Measurements from ENCODE around the gene SUFU. TPM values are rescaled to one million over a fixed set of nuclear protein-coding genes. Genes with fewer than 3 reads are reported as not detected.

SUFU gene
- total RNA-seq, 1 experiment from 2014 or later, result 10.6 TPM

- no peaks in the 10 kb centered on the region for H3K27me3 ChIP-seq (replicated peaks; ENCODE audit: control insufficient read depth, insufficient read depth, low read length)
- no peaks in the 10 kb centered on the region for H3K36me3 ChIP-seq (ENCODE audit: control insufficient read depth, insufficient read depth, low read length)
- no peaks in the 10 kb centered on the region for H3K4me1 Mint-ChIP-seq (ENCODE audit: low read depth, unreplicated experiment)
- H3K27me3 Mint-ChIP-seq (ENCODE audit: insufficient read depth, unreplicated experiment), result no peaks in the 10 kb centered on the region
- H3K27ac Mint-ChIP-seq (ENCODE audit: unreplicated experiment), result no peak overlapping the region
- DNase-seq, result no peak
- H3K9me3 ChIP-seq, result no peaks in the 10 kb centered on the region
- TF ChIP-seq CTCF (IDR thresholded peaks at IDR 0.05; ENCODE audit: insufficient read depth in 1 of 2, low read depth in 1 of 2, low read length in 1 of 2, severe bottlenecking in 1 of 2, unreplicated experiment in 1 of 2), result no peak
- intact Hi-C loops (cut with micrococcal nuclease; ENCODE audit: unreplicated experiment), result loop anchor here (2.0 kb wide), 2 partner anchors 33 to 37 kb away; partner anchors contain the start of genes ARL3, SFXN2 and TRIM8
- ChIA-PET POLR2A (no interaction called here), CTCF (interaction anchor here (1.0 to 2.2 kb wide), 4 partner anchors 12 to 94 kb away, joined by 3 to 21 read pairs (median 4); partner anchors contain the start of genes ARL3 and SFXN2)
- no peak overlapping the region for H3K4me3 ChIP-seq (ENCODE audit: low read depth, low read length)
- no TSS peak for BruUV-seq (replicated peaks)
- H3K36me3 Mint-ChIP-seq (ENCODE audit: insufficient read depth, unreplicated experiment), result no peaks in the 10 kb centered on the region
- no peak overlapping the region for H3K4me3 Mint-ChIP-seq (ENCODE audit: unreplicated experiment)
- no peaks in the 10 kb centered on the region; the same call in 1 of the 2 replicates for H3K4me1 ChIP-seq
- no peaks in the 10 kb centered on the region for H3K9me3 Mint-ChIP-seq (ENCODE audit: unreplicated experiment)
Measured at GRCh38 chr10:102678068-102678400, 174.3 kb downstream of the SUFU start.

- H3K9me3 ChIP-seq, result no peaks in the 10 kb centered on the region
- H3K4me1 Mint-ChIP-seq (ENCODE audit: low read depth, unreplicated experiment), result no peaks in the 10 kb centered on the region
- H3K36me3 Mint-ChIP-seq (ENCODE audit: insufficient read depth, unreplicated experiment), result peaks cover 3% of the 10 kb centered on the region
- peak overlapping the region; percentile 29 for H3K4me3 Mint-ChIP-seq (ENCODE audit: unreplicated experiment)
- H3K4me3 ChIP-seq (ENCODE audit: low read depth, low read length), result no peak overlapping the region
- H3K9me3 Mint-ChIP-seq (ENCODE audit: unreplicated experiment), result no peaks in the 10 kb centered on the region
- no peaks in the 10 kb centered on the region; the same call in 1 of the 2 replicates for H3K4me1 ChIP-seq
- CTCF ChIA-PET, result interaction anchor here (0.5 to 2.2 kb wide), 9 partner anchors 9 to 438 kb away, joined by 3 to 21 read pairs (median 3); partner anchors contain the start of genes ACTR1A, ARL3 and SFXN2
- TF ChIP-seq CTCF (IDR thresholded peaks at IDR 0.05; ENCODE audit: insufficient read depth in 1 of 2, low read depth in 1 of 2, low read length in 1 of 2, severe bottlenecking in 1 of 2, unreplicated experiment in 1 of 2), result peak; percentile 83 to 94
- BruUV-seq (replicated peaks), result no TSS peak
- DNase-seq, result peak; percentile 77 to 81
- no peaks in the 10 kb centered on the region for H3K27me3 ChIP-seq (replicated peaks; ENCODE audit: control insufficient read depth, insufficient read depth, low read length)
- intact Hi-C loops (cut with micrococcal nuclease; ENCODE audit: unreplicated experiment), result loop anchor here (2.0 kb wide), 2 partner anchors 34 to 36 kb away; partner anchors contain the start of genes ARL3, SFXN2 and TRIM8
- H3K36me3 ChIP-seq (ENCODE audit: control insufficient read depth, insufficient read depth, low read length), result no peaks in the 10 kb centered on the region
- H3K27ac Mint-ChIP-seq (ENCODE audit: unreplicated experiment), result no peak overlapping the region
- POLR2A ChIA-PET, result interaction anchor here (0.5 kb wide), 1 partner anchor 24 kb away, joined by 13 read pairs; no protein-coding TSS in a partner anchor
- H3K27me3 Mint-ChIP-seq (ENCODE audit: insufficient read depth, unreplicated experiment), result no peaks in the 10 kb centered on the region
Measured at GRCh38 chr10:102678842-102679289, 175.1 kb downstream of the SUFU start.

- TF ChIP-seq CTCF (IDR thresholded peaks at IDR 0.05; ENCODE audit: insufficient read depth in 1 of 2, low read depth in 1 of 2, low read length in 1 of 2, severe bottlenecking in 1 of 2, unreplicated experiment in 1 of 2), result no peak
- Mint-ChIP-seq H3K4me3 (ENCODE audit: unreplicated experiment) (no peak overlapping the region), H3K27ac (ENCODE audit: unreplicated experiment) (no peak overlapping the region), H3K4me1 (ENCODE audit: low read depth, unreplicated experiment) (no peaks in the 10 kb centered on the region), H3K9me3 (ENCODE audit: unreplicated experiment) (no peaks in the 10 kb centered on the region), H3K36me3 (ENCODE audit: insufficient read depth, unreplicated experiment) (peaks cover 7% of the 10 kb centered on the region), H3K27me3 (ENCODE audit: insufficient read depth, unreplicated experiment) (no peaks in the 10 kb centered on the region)
- Histone ChIP-seq H3K36me3 (ENCODE audit: control insufficient read depth, insufficient read depth, low read length) (no peaks in the 10 kb centered on the region), H3K9me3 (no peaks in the 10 kb centered on the region), H3K4me3 (ENCODE audit: low read depth, low read length) (no peak overlapping the region), H3K27me3 (replicated peaks; ENCODE audit: control insufficient read depth, insufficient read depth, low read length) (no peaks in the 10 kb centered on the region), H3K4me1 (no peaks in the 10 kb centered on the region; the same call in 1 of the 2 replicates)
- intact Hi-C loops (cut with micrococcal nuclease; ENCODE audit: unreplicated experiment), result loop anchor here (2.0 kb wide), 2 partner anchors 35 kb away; partner anchors contain the start of genes ARL3, SFXN2 and TRIM8
- POLR2A ChIA-PET, result no interaction called here
- CTCF ChIA-PET, result interaction anchor here (0.6 to 2.2 kb wide), 8 partner anchors 10 to 1526 kb away, joined by 3 to 21 read pairs (median 3); partner anchors contain the start of genes ACTR1A, ARL3 and SFXN2
- DNase-seq, result no peak
- BruUV-seq (replicated peaks), result no TSS peak
Measured at GRCh38 chr10:102679596-102679995, 175.8 kb downstream of the SUFU start.
